Neural crest cell (in vitro differentiated cells): ENCODE measurements around the gene TENT4B. TPM values are rescaled to one million over a fixed set of nuclear protein-coding genes. Genes with fewer than 3 reads are reported as not detected.

Experiments used
- DNase-seq: peaks from one replicate; pipeline ENCODE4 v3.0.0; 2021; ENCODE audit warnings: low read depth, mixed read lengths, low spot score
- H3K27ac Mint-ChIP-seq: one replicate; pipeline ENCODE4 v1.8.0; 2021; ENCODE audit warnings: mild to moderate bottlenecking, mixed read lengths; ENCODE audit not compliant: unreplicated experiment
- H3K27me3 Mint-ChIP-seq: 2 replicates; pipeline ENCODE4 v1.8.0; 2021; ENCODE audit warnings: low read depth, mild to moderate bottlenecking, mixed read lengths
- H3K36me3 Mint-ChIP-seq: 2 replicates; pipeline ENCODE4 v1.8.0; 2021; ENCODE audit warnings: low read depth, mild to moderate bottlenecking, mixed read lengths
- H3K4me1 Mint-ChIP-seq: 2 replicates; pipeline ENCODE4 v1.8.0; 2021; ENCODE audit warnings: mixed read lengths
- H3K4me3 Mint-ChIP-seq: one replicate; pipeline ENCODE4 v1.8.0; 2021; ENCODE audit warnings: mild to moderate bottlenecking, mixed read lengths
- H3K9me3 Mint-ChIP-seq: 2 replicates; pipeline ENCODE4 v1.8.0; 2021; ENCODE audit warnings: mixed read lengths
- total RNA-seq: library from RNA; stranded (reverse); gene quantifications from 2 replicates; pipeline ENCODE4 v1.2.1, GENCODE V29; 2021
- TF ChIP-seq, protein P1 (sequence below): fragments of 200-600 bp; sonication (generic); conservative IDR thresholded peaks from 2 replicates; pipeline ENCODE4 v1.5.0; 2021; ENCODE audit warnings: antibody characterized with exemption, mild to moderate bottlenecking

The TENT4B gene
- total RNA-seq, 1 donor from 2014 or later = 12.5 TPM

DNA sequence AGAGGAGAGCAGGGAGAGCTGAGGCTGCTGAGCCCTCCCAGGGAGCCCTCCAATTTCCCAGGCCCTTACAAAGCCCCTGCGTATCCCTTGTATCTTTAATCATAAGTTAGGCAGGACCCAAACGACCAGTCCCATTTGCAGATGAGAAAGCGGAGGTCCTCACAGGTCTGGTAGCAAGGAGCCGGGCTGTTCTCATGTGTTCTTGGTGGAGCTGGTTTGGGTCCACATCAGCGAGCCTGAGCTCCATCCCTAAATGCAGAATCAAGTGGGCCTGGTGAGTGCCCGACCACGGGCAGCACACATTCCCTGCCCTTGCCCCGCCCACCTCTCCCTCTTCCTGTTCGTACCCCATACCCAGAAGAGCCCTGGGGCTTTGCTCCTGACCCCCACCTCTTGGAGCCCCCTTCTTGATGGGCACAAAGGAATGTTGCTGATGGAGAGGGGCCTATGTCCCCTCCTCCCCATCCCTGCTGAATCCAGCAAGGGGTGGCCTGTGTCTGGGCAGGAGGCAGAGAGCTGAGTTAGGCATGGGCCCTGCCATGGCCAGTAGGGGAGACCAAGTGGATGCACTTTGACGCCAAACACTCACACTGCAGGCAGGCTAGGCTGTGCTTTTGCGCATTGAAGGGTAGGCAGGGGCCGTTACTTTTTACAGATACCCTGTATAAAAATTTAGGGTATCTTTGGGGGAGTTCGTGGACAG lies 95.0 kb downstream of the TENT4B start:
- Mint-ChIP-seq H3K4me3 (peak overlapping the region; percentile 83), H3K36me3 (no peaks in the 10 kb centered on the region)

DNA sequence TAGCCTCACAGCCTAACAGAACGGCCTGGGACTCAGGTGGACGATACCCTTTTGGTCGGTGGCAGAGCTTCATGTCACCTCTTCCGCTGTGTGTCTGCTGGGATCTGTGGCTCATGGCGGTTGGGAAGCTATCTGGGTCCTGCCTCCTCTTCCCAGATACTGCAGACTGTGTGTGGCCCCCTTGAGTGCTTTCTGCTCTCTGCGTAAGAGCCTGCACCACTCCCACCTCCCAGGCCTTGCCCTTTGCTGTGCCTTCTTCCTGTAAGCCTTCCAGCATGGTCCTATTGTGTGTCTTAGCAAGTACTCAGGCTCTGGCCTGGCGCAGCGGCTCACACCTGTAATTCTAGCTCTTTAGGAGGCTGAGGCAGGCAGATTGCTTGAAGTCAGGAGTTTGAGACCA lies 95.7 kb downstream of the TENT4B start:
- TF ChIP-seq, protein P1, sequence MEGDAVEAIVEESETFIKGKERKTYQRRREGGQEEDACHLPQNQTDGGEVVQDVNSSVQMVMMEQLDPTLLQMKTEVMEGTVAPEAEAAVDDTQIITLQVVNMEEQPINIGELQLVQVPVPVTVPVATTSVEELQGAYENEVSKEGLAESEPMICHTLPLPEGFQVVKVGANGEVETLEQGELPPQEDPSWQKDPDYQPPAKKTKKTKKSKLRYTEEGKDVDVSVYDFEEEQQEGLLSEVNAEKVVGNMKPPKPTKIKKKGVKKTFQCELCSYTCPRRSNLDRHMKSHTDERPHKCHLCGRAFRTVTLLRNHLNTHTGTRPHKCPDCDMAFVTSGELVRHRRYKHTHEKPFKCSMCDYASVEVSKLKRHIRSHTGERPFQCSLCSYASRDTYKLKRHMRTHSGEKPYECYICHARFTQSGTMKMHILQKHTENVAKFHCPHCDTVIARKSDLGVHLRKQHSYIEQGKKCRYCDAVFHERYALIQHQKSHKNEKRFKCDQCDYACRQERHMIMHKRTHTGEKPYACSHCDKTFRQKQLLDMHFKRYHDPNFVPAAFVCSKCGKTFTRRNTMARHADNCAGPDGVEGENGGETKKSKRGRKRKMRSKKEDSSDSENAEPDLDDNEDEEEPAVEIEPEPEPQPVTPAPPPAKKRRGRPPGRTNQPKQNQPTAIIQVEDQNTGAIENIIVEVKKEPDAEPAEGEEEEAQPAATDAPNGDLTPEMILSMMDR = no peak
- DNase-seq = no peak
- Mint-ChIP-seq H3K27ac (no peak overlapping the region), H3K4me1 (peaks cover 24% of the 10 kb centered on the region), H3K36me3 (no peaks in the 10 kb centered on the region), H3K9me3 (no peaks in the 10 kb centered on the region), H3K4me3 (peak overlapping the region; percentile 52), H3K27me3 (peaks cover 24% of the 10 kb centered on the region)

More for the DNA sequence above, 95.0 kb downstream of the TENT4B start:
- H3K27me3 Mint-ChIP-seq = peaks cover 30% of the 10 kb centered on the region
- H3K9me3 Mint-ChIP-seq = no peaks in the 10 kb centered on the region
- no peak for DNase-seq
- H3K27ac Mint-ChIP-seq = no peak overlapping the region
- H3K4me1 Mint-ChIP-seq = peaks cover 19% of the 10 kb centered on the region
- TF ChIP-seq, protein P1 = no peak

DNA sequence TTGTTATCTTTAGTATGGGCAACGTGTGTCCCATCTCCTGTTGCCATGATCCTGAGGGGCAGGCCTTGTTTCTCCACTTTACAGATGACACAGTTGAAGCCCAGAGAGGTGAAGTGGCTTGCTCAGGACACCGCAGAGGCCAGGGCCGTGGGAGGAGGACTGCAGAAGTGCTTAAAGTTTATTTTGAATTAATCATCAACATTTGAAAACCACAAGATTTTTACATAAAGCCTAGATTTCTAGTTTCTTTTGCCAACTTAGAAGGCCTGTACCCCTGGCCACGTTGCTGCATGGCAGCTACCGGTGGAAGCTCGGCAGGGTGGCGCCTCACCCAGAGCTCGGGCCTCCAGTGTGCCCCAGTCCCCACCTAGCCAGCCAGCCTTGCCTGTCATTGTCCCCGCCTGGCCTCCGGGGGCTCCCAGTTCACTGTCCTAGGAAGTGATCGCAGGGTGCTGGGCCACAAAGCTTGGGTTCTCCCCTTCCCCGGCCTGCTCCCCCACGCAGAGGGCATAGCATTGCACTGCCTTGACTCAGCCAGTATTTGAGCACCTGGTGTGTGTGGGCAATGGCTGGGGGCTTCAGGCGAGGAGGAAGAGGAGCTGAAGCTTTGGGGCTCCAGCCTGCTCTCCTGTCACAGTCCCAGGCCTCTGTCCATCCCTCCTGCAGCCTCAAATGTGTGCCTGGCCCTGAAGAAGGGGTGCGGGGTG lies 98.4 kb downstream of the TENT4B start:
- Mint-ChIP-seq H3K4me3 (no peak overlapping the region), H3K27ac (no peak overlapping the region), H3K36me3 (no peaks in the 10 kb centered on the region), H3K9me3 (no peaks in the 10 kb centered on the region), H3K4me1 (peaks cover 30% of the 10 kb centered on the region), H3K27me3 (peaks cover 8% of the 10 kb centered on the region)
- DNase-seq = no peak
- TF ChIP-seq, protein P1 = no peak

DNA sequence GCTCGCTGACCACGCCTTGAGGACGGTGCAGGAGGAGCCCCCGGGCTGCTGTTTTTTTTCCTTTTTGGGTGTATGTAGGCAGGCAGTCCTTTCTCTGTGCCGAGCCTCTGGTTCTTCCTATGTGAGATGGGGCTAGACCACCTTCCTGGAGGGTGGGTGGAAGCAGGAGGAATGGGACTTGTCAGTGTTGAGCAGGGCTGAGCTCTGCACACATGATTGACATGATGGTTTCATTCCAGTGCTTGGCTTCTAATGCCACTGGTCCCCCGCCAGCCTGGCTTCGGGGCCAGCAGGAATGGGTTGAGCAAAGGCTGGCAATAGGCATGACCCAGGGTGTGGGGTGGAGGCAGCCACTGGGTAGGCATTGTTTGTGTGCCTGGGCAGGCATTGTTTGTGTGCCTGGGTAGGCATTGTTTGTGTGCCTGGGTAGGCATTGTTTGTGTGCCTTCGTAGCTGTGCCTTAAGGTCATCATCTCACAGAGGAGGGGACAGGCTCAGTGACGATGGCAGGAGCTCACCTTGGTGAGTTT lies 99.0 kb downstream of the TENT4B start:
- peaks cover 3% of the 10 kb centered on the region for H3K27me3 Mint-ChIP-seq
- TF ChIP-seq, protein P1 = no peak
- no peak overlapping the region for H3K4me3 Mint-ChIP-seq
- no peaks in the 10 kb centered on the region for H3K9me3 Mint-ChIP-seq
- no peak for DNase-seq
- H3K4me1 Mint-ChIP-seq = peaks cover 33% of the 10 kb centered on the region
- H3K36me3 Mint-ChIP-seq = no peaks in the 10 kb centered on the region
- no peak overlapping the region for H3K27ac Mint-ChIP-seq

DNA sequence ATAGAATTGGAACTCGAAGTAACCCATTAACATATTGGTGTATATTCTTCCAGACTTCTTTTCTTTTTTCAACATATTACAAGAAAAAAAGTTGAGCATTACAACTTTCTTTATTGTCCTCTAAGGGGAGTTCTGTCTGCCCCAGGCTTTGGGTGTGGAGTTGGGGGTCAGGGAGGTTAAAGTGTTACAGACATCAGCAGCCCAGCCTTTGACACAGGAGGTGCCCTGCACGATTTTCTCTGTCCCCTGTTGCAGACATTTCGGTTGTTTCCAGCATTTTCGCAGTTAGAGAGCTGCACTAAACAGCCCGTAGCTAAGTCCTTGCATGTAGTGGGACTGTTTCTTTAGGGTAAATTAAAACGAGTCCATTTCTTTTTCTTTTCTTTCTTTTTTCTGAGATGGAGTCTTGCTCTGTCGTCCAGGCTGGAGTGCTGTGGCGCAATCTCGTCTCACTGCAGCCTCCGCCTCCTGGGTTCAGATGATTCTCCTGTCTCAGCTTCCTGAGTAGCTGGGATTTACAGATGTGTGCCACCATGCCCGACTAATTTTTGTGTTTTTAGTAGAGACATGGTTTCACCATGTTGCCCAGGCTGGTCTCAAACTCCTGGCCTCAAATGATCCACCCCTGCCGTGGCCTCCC lies 99.9 kb downstream of the TENT4B start:
- H3K4me1 Mint-ChIP-seq = peaks cover 33% of the 10 kb centered on the region
- no peak for DNase-seq
- no peaks in the 10 kb centered on the region for H3K27me3 Mint-ChIP-seq
- H3K27ac Mint-ChIP-seq = no peak overlapping the region
- H3K36me3 Mint-ChIP-seq = no peaks in the 10 kb centered on the region
- TF ChIP-seq, protein P1 = no peak
- no peaks in the 10 kb centered on the region for H3K9me3 Mint-ChIP-seq
- H3K4me3 Mint-ChIP-seq = no peak overlapping the region
